ENCODE measurements around the gene RIT1. TPM values are rescaled to one million over a fixed set of nuclear protein-coding genes. Genes with fewer than 3 reads are reported as not detected.

The RIT1 gene
- total and polyA plus RNA-seq, 9 donors = 8.6 to 26.9 (median 21.0) TPM

DNA sequence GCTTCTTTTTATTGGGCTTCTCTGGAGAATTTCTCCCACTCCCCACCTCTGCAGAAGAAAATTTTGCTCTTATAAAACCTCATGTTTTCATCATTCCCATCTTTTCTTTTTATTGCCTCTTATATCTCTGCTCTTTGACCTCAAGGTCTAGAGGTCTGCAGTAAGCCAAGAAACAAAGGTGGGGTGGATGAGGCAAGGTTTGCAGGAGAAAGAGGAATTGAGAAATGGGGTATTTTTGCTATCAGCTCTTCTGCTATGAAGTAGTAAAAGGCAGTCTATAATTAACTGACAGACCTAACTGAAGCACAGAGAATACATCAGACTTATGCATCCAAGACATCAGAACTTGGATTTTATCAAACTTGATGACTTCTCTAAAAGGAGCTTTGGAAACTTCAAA is 28.9 kb downstream of the RIT1 start:
- no peak overlapping the region for H3K4me3 ChIP-seq
- no peak for TF ChIP-seq POLR2A (IDR thresholded peaks at IDR 0.05)
- no peak for TF ChIP-seq EP300 (IDR thresholded peaks at IDR 0.05)
- TF ChIP-seq, protein P1, sequence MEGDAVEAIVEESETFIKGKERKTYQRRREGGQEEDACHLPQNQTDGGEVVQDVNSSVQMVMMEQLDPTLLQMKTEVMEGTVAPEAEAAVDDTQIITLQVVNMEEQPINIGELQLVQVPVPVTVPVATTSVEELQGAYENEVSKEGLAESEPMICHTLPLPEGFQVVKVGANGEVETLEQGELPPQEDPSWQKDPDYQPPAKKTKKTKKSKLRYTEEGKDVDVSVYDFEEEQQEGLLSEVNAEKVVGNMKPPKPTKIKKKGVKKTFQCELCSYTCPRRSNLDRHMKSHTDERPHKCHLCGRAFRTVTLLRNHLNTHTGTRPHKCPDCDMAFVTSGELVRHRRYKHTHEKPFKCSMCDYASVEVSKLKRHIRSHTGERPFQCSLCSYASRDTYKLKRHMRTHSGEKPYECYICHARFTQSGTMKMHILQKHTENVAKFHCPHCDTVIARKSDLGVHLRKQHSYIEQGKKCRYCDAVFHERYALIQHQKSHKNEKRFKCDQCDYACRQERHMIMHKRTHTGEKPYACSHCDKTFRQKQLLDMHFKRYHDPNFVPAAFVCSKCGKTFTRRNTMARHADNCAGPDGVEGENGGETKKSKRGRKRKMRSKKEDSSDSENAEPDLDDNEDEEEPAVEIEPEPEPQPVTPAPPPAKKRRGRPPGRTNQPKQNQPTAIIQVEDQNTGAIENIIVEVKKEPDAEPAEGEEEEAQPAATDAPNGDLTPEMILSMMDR (IDR thresholded peaks at IDR 0.05) = no peak
- DNase-seq = no peak
- no peaks in the 10 kb centered on the region for H3K27me3 ChIP-seq
- intact Hi-C loops (cut with DNase I) = no loop called here
- H3K4me1 ChIP-seq (ENCODE audit: insufficient read depth) = peaks cover 6% of the 10 kb centered on the region
- H3K9me3 ChIP-seq = no peaks in the 10 kb centered on the region
- H3K36me3 ChIP-seq = no peaks in the 10 kb centered on the region
- H3K27ac ChIP-seq = no peak overlapping the region

GRCh38 chr1:155880950-155881349 is 30.2 kb downstream of the RIT1 start:
- DNase-seq = no peak
- peaks cover 6% of the 10 kb centered on the region for H3K4me1 ChIP-seq (ENCODE audit: insufficient read depth)
- H3K27ac ChIP-seq = no peak overlapping the region
- H3K27me3 ChIP-seq = no peaks in the 10 kb centered on the region
- H3K36me3 ChIP-seq = no peaks in the 10 kb centered on the region
- intact Hi-C loops (cut with DNase I) = no loop called here
- no peaks in the 10 kb centered on the region for H3K9me3 ChIP-seq
- H3K4me3 ChIP-seq = no peak overlapping the region
- TF ChIP-seq, protein P1 (IDR thresholded peaks at IDR 0.05) = no peak
- TF ChIP-seq EP300 (IDR thresholded peaks at IDR 0.05) = no peak
- no peak for TF ChIP-seq POLR2A (IDR thresholded peaks at IDR 0.05)
- WGBS, 3 donors = 80 to 84% (median 84%) methylated on average over 6 of the region's 6 CpGs

- Histone ChIP-seq H3K4me1 (ENCODE audit: insufficient read depth) (peaks cover 6% of the 10 kb centered on the region), H3K9me3 (no peaks in the 10 kb centered on the region), H3K27me3 (no peaks in the 10 kb centered on the region), H3K4me3 (no peak overlapping the region), H3K36me3 (no peaks in the 10 kb centered on the region), H3K27ac (no peak overlapping the region)
- intact Hi-C loops (cut with DNase I) = no loop called here
- TF ChIP-seq, protein P1 (IDR thresholded peaks at IDR 0.05) = no peak
- TF ChIP-seq POLR2A (IDR thresholded peaks at IDR 0.05) = no peak
- TF ChIP-seq EP300 (IDR thresholded peaks at IDR 0.05) = no peak
- DNase-seq = no peak
- WGBS, 3 donors = 95 to 100% (median 97%) methylated on average over 2 of the region's 2 CpGs
Measured at GRCh38 chr1:155880251-155880650, 30.9 kb downstream of the RIT1 start.

GRCh38 chr1:155877945-155878344 is 33.2 kb downstream of the RIT1 start:
- no peaks in the 10 kb centered on the region for H3K27me3 ChIP-seq
- H3K4me3 ChIP-seq = no peak overlapping the region
- no peak for TF ChIP-seq EP300 (IDR thresholded peaks at IDR 0.05)
- TF ChIP-seq, protein P1 (IDR thresholded peaks at IDR 0.05) = no peak
- TF ChIP-seq POLR2A (IDR thresholded peaks at IDR 0.05) = no peak
- WGBS, 3 donors = 98 to 100% (median 98%) methylated on average over 2 of the region's 2 CpGs
- no peak overlapping the region for H3K27ac ChIP-seq
- H3K36me3 ChIP-seq = no peaks in the 10 kb centered on the region
- intact Hi-C loops (cut with DNase I) = no loop called here
- DNase-seq = no peak
- no peaks in the 10 kb centered on the region for H3K9me3 ChIP-seq
- no peaks in the 10 kb centered on the region for H3K4me1 ChIP-seq (ENCODE audit: insufficient read depth)

DNA sequence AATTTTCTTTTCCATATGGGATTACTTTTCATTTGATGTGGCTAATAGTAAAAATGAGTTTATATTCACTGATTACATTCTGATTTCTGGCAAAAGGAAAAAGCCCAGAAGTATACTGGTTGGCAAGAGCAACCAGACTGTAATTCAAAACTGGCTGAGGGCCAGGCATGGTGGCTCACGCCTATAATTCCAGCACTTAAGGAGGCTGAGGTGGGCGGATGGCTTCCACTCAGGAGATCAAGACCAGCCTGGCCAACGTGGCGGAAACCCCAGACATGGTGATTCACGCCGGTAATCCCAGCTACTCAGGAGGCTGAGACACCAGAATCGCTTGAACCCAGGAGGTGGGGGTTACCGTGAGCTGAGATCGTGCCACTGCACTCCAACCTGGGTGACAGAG is 37.3 kb downstream of the RIT1 start:
- no peak for DNase-seq
- WGBS, 3 donors = 83 to 87% (median 85%) methylated on average over 9 of the region's 9 CpGs

More for the DNA sequence above, 37.3 kb downstream of the RIT1 start:
- H3K4me1 ChIP-seq (ENCODE audit: insufficient read depth) = no peaks in the 10 kb centered on the region
- intact Hi-C loops (cut with DNase I) = no loop called here
- H3K9me3 ChIP-seq = no peaks in the 10 kb centered on the region
- H3K27me3 ChIP-seq = no peaks in the 10 kb centered on the region
- no peak overlapping the region for H3K4me3 ChIP-seq
- H3K27ac ChIP-seq = no peak overlapping the region
- no peaks in the 10 kb centered on the region for H3K36me3 ChIP-seq
- TF ChIP-seq POLR2A (IDR thresholded peaks at IDR 0.05) (no peak), EP300 (IDR thresholded peaks at IDR 0.05) (no peak)
- TF ChIP-seq, protein P1 (IDR thresholded peaks at IDR 0.05) = no peak
